Esophagus muscularis mucosa (tissue), 3 donors: ENCODE results near the gene RAPGEF2.

Experiments
- EP300 ChIP-seq: sonication (generic); formaldehyde crosslinking; IDR thresholded peaks from one replicate; pipeline ENCODE4 v1.6.1; 2017; ENCODE audit warnings: antibody characterized with exemption
- POLR2AphosphoS5 ChIP-seq, 2 donors: sonication (generic); formaldehyde crosslinking; IDR thresholded peaks; one replicate each; pipeline ENCODE4 v1.6.1; 2017; ENCODE audit warnings: antibody characterized with exemption in 2 of 2

DNA sequence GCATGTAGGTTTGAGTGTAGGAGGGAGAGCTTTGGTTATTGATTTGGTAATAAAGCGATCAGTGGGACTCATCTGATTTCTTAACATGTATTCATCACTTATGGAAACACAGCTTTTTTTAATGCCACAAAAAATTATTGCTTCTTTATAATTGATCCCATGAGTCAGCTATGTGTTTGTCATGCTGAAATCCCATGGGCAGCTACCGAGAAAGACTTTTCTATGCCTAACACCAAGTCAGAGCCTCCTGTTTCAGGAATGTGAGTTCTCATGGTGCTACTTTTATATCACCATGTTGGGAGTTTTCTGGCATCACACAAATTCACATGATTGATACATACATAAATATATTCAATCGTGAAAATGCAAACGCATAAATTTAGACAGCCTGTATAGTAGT, 165.7 kb downstream of the RAPGEF2 start:
- TF ChIP-seq EP300 = no peak
- TF ChIP-seq POLR2AphosphoS5 (IDR thresholded peaks at IDR 0.05) = no peak
